ENCODE data around the gene PYHIN1. TPM values are rescaled to one million over a fixed set of nuclear protein-coding genes. Genes with fewer than 3 reads are reported as not detected.

The PYHIN1 gene
- total and polyA plus RNA-seq, 2 of the 8 experiments (the other 6 are each of a cell fraction or from before 2014, with no cell fraction given) = not detected

DNA sequence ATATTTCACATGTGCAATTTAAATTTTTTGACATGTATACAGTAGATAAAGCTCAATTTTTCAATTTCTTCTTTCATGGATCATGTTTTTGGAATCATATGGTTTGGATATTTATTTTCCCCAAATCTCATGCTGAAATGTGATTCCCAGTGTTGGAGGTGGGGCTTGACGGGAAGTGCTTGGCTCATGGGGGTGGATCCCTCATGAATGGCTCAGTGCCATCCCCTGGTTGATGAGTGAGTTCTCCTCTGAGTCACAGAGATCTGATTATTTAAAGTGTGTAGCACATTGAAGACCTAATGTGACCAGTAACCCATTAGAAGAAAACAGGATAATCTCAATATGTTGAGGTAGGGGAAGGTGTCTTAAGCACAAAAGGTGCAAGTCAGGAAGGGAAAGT is 69.3 kb downstream of the PYHIN1 start:
- Histone ChIP-seq H4K91ac (replicated peaks; ENCODE audit: insufficient read length, low read length) (no peak overlapping the region), H3K23ac (ENCODE audit: insufficient read length) (no peak overlapping the region), H2AFZ (ENCODE audit: low read length) (no peak overlapping the region), H2BK5ac (ENCODE audit: low read depth, low read length) (no peak overlapping the region), H2BK20ac (ENCODE audit: low read length) (no peak overlapping the region), H3K79me1 (ENCODE audit: low read depth, low read length) (no peaks in the 10 kb centered on the region), H2BK12ac (ENCODE audit: low read depth, low read length) (no peak overlapping the region), H3K79me2 (ENCODE audit: control insufficient read depth in 1 of 2, insufficient read depth in 2 of 2, low read length in 2 of 2) (no peaks in the 10 kb centered on the region), H3K4me2 (ENCODE audit: insufficient read depth in 1 of 2, low read depth in 2 of 2, low read length in 2 of 2) (peak overlapping the region; percentile 61 to 95; a peak in 3 of 4 replicates), H2BK15ac (ENCODE audit: low read length) (no peak overlapping the region), H4K5ac (ENCODE audit: insufficient read length, low read depth, low read length) (no peak overlapping the region), H3K18ac (ENCODE audit: extremely low read depth, low read length) (no peak overlapping the region), H3K27ac (ENCODE audit: low read depth, low read length) (no peak overlapping the region), H3K4me3 (ENCODE audit: extremely low read depth in 1 of 4, insufficient read depth in 2 of 4, low read depth in 3 of 4, low read length in 4 of 4) (peak overlapping the region in 1 of 4 experiments; percentile 79; a peak in 3 of 8 replicates), H3K14ac (ENCODE audit: insufficient read length) (no peak overlapping the region), H3K23me2 (ENCODE audit: low read depth, low read length) (peaks cover 6% of the 10 kb centered on the region), H3K36me3 (ENCODE audit: control insufficient read depth in 2 of 4, insufficient read depth in 4 of 4, low read length in 3 of 4) (no peaks in the 10 kb centered on the region), H3K56ac (replicated peaks; ENCODE audit: insufficient read length, low read depth, low read length) (no peak overlapping the region), H2AK5ac (ENCODE audit: low read depth, low read length) (no peak overlapping the region), H3K9me3 (ENCODE audit: insufficient read depth in 2 of 2, low read depth in 1 of 2, low read length in 1 of 2) (no peaks in the 10 kb centered on the region), H3K9ac (replicated peaks in 1 of 4; ENCODE audit: extremely low read depth in 1 of 4, low read depth in 3 of 4, low read length in 3 of 4) (no peak overlapping the region), H4K8ac (ENCODE audit: extremely low read depth, insufficient read depth, low read length) (no peak overlapping the region), H3K4me1 (replicated peaks in 1 of 4; ENCODE audit: control insufficient read depth in 3 of 4, insufficient read depth in 4 of 4, low read length in 3 of 4) (peaks cover 0 to 15% (median 9%) of the 10 kb centered on the region in 4 experiments; a peak in 4 of 7 replicates), H2BK120ac (replicated peaks; ENCODE audit: low read depth, low read length) (no peak overlapping the region), H3K27me3 (replicated peaks in 1 of 4; ENCODE audit: control insufficient read depth in 3 of 4, extremely low read depth in 1 of 4, insufficient read depth in 3 of 4, low read length in 3 of 4) (peaks cover 1 to 19% (median 9%) of the 10 kb centered on the region in 4 experiments; a peak in 5 of 7 replicates), H3K4ac (replicated peaks; ENCODE audit: insufficient read length, low read depth, low read length) (no peak overlapping the region), H4K20me1 (replicated peaks in 1 of 2; ENCODE audit: control insufficient read depth in 1 of 2, insufficient read depth in 2 of 2, low read length in 2 of 2) (no peaks in the 10 kb centered on the region)
- FAIRE-seq (no peak), DNase-seq (ENCODE audit: low read depth in 1 of 2, low spot score in 2 of 2) (no peak)
- CTCF ChIA-PET (ENCODE audit: partially characterized antibody) = interaction anchor here (1.0 to 2.0 kb wide), 2 partner anchors 71 to 73 kb away, joined by 4 to 6 read pairs; no protein-coding TSS in a partner anchor
- POLR2A ChIA-PET (ENCODE audit: partially characterized antibody) = interaction anchor here (1.0 kb wide), 1 partner anchor 26 kb away, joined by 3 read pairs; no protein-coding TSS in a partner anchor
- 15% methylated on average over 1 of the region's 1 CpG; no CpG with 5 or more reads in 1 of the 2 experiments for WGBS, 2 experiments (ENCODE audit: extremely low coverage in 1 of 2, insufficient coverage in 1 of 2, insufficient read length in 1 of 2, insufficient replicate concordance in 2 of 2, low coverage in 1 of 2, low lambda C conversion rate in 2 of 2, missing lambda C conversion rate in 1 of 2)
- TF ChIP-seq CREB1 (IDR thresholded peaks at IDR 0.05) (no peak), CHD2 (IDR thresholded peaks at IDR 0.05; ENCODE audit: low read length) (0 out of 2 replicates have a peak, but pooled peaks have one; percentile 14)

Data from H1 (cell line).